ENCODE data around the gene FBXO38. TPM values are rescaled to one million over a fixed set of nuclear protein-coding genes. Genes with fewer than 3 reads are reported as not detected.

Gene FBXO38
- total and polyA plus RNA-seq, 2 of the 13 experiments (the other 11 are each of a cell fraction or from before 2014, with no cell fraction given): 24.8 to 35.9 TPM

DNA sequence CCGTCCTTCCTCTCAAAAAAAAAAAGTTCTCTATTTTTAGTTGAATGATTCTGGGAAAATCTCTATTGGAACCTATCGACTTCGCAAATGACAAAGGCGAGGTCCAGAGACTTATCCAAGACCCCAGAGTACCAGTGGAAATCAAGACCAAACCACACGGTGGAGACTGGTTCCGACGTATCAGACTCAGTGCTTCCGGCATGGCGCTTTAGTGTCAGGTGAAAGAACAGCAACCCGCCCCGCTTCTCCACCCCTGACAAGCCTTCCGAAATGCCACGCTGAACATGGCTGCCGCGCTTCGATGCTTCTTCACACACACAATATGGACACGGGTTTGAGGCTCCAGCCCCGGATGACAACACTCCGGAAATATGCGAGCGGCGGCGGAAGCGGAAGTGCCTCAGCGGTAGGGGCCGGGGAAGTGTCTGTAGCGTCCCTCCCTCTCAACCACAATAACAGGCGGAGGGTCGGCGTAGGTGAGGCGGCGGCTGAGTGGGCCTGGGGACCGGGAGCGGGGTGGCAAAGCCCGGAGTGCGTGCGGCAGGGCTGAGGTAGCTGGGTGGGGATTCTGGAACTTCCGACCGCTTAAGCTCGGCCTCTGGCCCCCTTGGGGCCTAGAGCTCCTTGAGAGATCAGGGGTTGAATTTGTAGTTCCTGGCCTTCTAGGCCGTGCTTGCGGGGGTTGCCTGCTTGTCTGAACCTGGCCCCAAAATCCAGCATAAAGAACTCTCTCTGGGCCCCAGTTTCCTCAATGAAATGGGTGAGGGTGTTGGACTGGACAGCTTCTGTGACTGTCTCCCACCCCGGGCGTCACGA lies at the start of gene FBXO38 (continued):
- TF ChIP-seq, protein P1, sequence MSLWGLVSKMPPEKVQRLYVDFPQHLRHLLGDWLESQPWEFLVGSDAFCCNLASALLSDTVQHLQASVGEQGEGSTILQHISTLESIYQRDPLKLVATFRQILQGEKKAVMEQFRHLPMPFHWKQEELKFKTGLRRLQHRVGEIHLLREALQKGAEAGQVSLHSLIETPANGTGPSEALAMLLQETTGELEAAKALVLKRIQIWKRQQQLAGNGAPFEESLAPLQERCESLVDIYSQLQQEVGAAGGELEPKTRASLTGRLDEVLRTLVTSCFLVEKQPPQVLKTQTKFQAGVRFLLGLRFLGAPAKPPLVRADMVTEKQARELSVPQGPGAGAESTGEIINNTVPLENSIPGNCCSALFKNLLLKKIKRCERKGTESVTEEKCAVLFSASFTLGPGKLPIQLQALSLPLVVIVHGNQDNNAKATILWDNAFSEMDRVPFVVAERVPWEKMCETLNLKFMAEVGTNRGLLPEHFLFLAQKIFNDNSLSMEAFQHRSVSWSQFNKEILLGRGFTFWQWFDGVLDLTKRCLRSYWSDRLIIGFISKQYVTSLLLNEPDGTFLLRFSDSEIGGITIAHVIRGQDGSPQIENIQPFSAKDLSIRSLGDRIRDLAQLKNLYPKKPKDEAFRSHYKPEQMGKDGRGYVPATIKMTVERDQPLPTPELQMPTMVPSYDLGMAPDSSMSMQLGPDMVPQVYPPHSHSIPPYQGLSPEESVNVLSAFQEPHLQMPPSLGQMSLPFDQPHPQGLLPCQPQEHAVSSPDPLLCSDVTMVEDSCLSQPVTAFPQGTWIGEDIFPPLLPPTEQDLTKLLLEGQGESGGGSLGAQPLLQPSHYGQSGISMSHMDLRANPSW (CRISPR knock-in tag; IDR thresholded peaks at IDR 0.05; ENCODE audit: borderline replicate concordance): no peak
- peak; percentile 90 for TF ChIP-seq POGK (CRISPR knock-in tag; conservative IDR thresholded peaks at IDR 0.05)
- TF ChIP-seq ERF (CRISPR knock-in tag; IDR thresholded peaks at IDR 0.05): peak; percentile 76; the same call in 1 of the 2 replicates
- TF ChIP-seq ZNF883 (CRISPR knock-in tag; IDR thresholded peaks at IDR 0.05; ENCODE audit: not compliant biosample characterization): peak; percentile 72
- TF ChIP-seq MAF1 (CRISPR knock-in tag; IDR thresholded peaks at IDR 0.05; ENCODE audit: borderline replicate concordance): peak; percentile 85; the same call in 1 of the 2 replicates
- TF ChIP-seq HBP1 (CRISPR knock-in tag; IDR thresholded peaks at IDR 0.05; ENCODE audit: low read depth): peak; percentile 95
- TF ChIP-seq MED13 (CRISPR knock-in tag; IDR thresholded peaks at IDR 0.05): peak; percentile 10; the same call in 1 of the 2 replicates
- TF ChIP-seq ZFP36L2 (CRISPR knock-in tag; IDR thresholded peaks at IDR 0.05): no peak
- peak; percentile 98 for TF ChIP-seq HOXA3 (CRISPR knock-in tag; IDR thresholded peaks at IDR 0.05)
- TF ChIP-seq ZBED4 (CRISPR knock-in tag; IDR thresholded peaks at IDR 0.05; ENCODE audit: borderline replicate concordance): no peak
- no peak for TF ChIP-seq ZNF451 (CRISPR knock-in tag; IDR thresholded peaks at IDR 0.05)
- peak; percentile 55 for TF ChIP-seq HDAC2 (CRISPR knock-in tag; IDR thresholded peaks at IDR 0.05)
- TF ChIP-seq ETV5 (CRISPR knock-in tag; IDR thresholded peaks at IDR 0.05; ENCODE audit: borderline replicate concordance): peak; percentile 85
- TF ChIP-seq, protein P2, sequence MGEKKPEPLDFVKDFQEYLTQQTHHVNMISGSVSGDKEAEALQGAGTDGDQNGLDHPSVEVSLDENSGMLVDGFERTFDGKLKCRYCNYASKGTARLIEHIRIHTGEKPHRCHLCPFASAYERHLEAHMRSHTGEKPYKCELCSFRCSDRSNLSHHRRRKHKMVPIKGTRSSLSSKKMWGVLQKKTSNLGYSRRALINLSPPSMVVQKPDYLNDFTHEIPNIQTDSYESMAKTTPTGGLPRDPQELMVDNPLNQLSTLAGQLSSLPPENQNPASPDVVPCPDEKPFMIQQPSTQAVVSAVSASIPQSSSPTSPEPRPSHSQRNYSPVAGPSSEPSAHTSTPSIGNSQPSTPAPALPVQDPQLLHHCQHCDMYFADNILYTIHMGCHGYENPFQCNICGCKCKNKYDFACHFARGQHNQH (CRISPR knock-in tag; IDR thresholded peaks at IDR 0.05): peak; percentile 89
- TF ChIP-seq ZNF33B (CRISPR knock-in tag; IDR thresholded peaks at IDR 0.05): no peak
- TF ChIP-seq TFDP1 (CRISPR knock-in tag; IDR thresholded peaks at IDR 0.05; ENCODE audit: borderline replicate concordance): no peak; the same call in 1 of the 2 replicates

Data from HepG2 (cell line).